ENCODE measurements around the gene ABCB11. TPM values are rescaled to one million over a fixed set of nuclear protein-coding genes. Genes with fewer than 3 reads are reported as not detected.

ABCB11 gene
- total and polyA plus RNA-seq, 9 of the 15 experiments (the other 6 are each of a cell fraction or from before 2014, with no cell fraction given): 0.04 to 0.51 (median 0.10) TPM; not detected in 1

DNA sequence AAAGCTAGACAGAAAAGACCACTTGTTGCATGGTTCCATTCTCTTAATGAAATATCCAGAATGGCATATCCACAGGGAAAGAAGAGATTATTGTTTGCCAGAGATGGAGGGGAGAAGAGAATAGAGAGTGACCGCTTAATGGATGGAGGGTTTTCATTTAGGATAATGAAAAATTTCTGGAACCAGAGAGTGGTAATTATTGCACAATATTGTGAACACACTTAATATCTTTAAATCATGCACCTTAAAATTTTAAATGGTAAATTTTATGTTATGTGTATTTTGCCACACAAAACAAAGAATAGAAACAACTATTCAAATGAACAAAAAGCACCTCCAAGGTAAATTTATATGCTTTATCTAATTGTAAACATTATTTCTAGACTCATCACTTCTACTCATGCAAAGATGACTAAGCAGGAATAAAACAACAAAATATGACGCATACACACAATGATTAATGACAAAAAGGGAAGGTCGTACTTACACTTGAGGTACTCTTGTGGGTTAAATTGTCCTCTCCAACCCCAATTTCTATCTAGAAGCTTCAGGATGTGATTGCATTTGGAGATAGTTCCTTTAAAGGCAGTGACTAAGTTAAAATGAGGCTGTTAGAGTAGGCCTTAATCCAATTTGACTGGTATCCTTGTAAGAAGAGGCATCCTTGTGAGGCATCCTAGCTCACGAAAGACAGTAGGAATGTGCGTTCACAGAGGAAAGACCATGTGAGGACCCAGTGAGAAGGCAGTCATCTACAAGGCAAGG lies 19.5 kb upstream of the ABCB11 start (continued):
- TF ChIP-seq TFE3 (CRISPR knock-in tag; IDR thresholded peaks at IDR 0.05) (no peak), POLR2AphosphoS5 (IDR thresholded peaks at IDR 0.05; ENCODE audit: control insufficient read depth, insufficient read depth, low read depth, low read length) (peak; percentile 60), TAL1 (IDR thresholded peaks at IDR 0.05) (peak; percentile 86), ILF3 (IDR thresholded peaks at IDR 0.05; ENCODE audit: borderline replicate concordance) (no peak), ZC3H8 (IDR thresholded peaks at IDR 0.05) (no peak), GATAD2A (IDR thresholded peaks at IDR 0.05) (0 out of 2 replicates have a peak, but pooled peaks have one; percentile 36), GMEB1 (CRISPR knock-in tag; IDR thresholded peaks at IDR 0.05) (no peak), ZNF449 (CRISPR knock-in tag; IDR thresholded peaks at IDR 0.05) (no peak), TEAD4 (IDR thresholded peaks at IDR 0.05; ENCODE audit: low read length) (peak; percentile 91), TEAD4 (CRISPR knock-in tag; IDR thresholded peaks at IDR 0.05; ENCODE audit: borderline replicate concordance) (no peak)
- TF ChIP-seq, protein P1, sequence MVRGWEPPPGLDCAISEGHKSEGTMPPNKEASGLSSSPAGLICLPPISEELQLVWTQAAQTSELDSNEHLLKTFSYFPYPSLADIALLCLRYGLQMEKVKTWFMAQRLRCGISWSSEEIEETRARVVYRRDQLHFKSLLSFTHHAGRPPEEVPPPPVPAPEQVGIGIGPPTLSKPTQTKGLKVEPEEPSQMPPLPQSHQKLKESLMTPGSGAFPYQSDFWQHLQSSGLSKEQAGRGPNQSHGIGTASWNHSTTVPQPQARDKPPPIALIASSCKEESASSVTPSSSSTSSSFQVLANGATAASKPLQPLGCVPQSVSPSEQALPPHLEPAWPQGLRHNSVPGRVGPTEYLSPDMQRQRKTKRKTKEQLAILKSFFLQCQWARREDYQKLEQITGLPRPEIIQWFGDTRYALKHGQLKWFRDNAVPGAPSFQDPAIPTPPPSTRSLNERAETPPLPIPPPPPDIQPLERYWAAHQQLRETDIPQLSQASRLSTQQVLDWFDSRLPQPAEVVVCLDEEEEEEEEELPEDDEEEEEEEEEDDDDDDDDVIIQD (CRISPR knock-in tag; IDR thresholded peaks at IDR 0.05): no peak
- TF ChIP-seq, protein P2, sequence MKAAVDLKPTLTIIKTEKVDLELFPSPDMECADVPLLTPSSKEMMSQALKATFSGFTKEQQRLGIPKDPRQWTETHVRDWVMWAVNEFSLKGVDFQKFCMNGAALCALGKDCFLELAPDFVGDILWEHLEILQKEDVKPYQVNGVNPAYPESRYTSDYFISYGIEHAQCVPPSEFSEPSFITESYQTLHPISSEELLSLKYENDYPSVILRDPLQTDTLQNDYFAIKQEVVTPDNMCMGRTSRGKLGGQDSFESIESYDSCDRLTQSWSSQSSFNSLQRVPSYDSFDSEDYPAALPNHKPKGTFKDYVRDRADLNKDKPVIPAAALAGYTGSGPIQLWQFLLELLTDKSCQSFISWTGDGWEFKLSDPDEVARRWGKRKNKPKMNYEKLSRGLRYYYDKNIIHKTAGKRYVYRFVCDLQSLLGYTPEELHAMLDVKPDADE (conservative IDR thresholded peaks at IDR 0.05; ENCODE audit: control insufficient read depth, low read depth, low read length): no peak
- TF ChIP-seq, protein P3, sequence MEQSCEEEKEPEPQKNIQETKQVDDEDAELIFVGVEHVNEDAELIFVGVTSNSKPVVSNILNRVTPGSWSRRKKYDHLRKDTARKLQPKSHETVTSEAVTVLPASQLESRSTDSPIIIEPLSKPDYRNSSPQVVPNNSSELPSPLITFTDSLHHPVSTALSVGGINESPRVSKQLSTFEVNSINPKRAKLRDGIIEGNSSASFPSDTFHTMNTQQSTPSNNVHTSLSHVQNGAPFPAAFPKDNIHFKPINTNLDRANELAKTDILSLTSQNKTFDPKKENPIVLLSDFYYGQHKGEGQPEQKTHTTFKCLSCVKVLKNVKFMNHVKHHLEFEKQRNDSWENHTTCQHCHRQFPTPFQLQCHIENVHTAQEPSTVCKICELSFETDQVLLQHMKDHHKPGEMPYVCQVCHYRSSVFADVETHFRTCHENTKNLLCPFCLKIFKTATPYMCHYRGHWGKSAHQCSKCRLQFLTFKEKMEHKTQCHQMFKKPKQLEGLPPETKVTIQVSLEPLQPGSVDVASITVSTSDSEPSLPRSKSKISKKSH (CRISPR knock-in tag; IDR thresholded peaks at IDR 0.05): no peak
- TF ChIP-seq, protein P4, sequence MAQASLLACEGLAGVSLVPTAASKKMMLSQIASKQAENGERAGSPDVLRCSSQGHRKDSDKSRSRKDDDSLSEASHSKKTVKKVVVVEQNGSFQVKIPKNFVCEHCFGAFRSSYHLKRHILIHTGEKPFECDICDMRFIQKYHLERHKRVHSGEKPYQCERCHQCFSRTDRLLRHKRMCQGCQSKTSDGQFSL (CRISPR knock-in tag; IDR thresholded peaks at IDR 0.05): no peak
- TF ChIP-seq, protein P4 (tag; IDR thresholded peaks at IDR 0.05): no peak
